Muscle layer of duodenum (tissue), 2 donors: ENCODE measurements around the gene ART4.

Source experiments
- H3K27ac ChIP-seq: one replicate; pipeline ENCODE4 v1.7.0; 2013; ENCODE audit warnings: mild to moderate bottlenecking, low read length
- H3K27me3 ChIP-seq: one replicate; pipeline ENCODE4 v1.7.0; 2013; ENCODE audit warnings: low read depth, mild to moderate bottlenecking, control low read depth, low read length
- H3K36me3 ChIP-seq, 2 donors: one replicate each; pipeline ENCODE4 v1.7.0; 2013; ENCODE audit warnings: low read length in 2 of 2, control low read depth in 1 of 2, mild to moderate bottlenecking in 1 of 2; ENCODE audit not compliant: insufficient read depth in 2 of 2, control insufficient read depth in 1 of 2
- H3K4me1 ChIP-seq, 2 donors: one replicate each; pipeline ENCODE4 v1.7.0; 2013; ENCODE audit warnings: low read length in 2 of 2, mild to moderate bottlenecking in 2 of 2, control low read depth in 1 of 2, moderate library complexity in 1 of 2; ENCODE audit not compliant: insufficient read depth in 2 of 2, control insufficient read depth in 1 of 2
- H3K4me3 ChIP-seq, 2 donors: one replicate each; pipeline ENCODE4 v1.7.0; 2013; ENCODE audit warnings: low read length in 2 of 2, low read depth in 1 of 2, mild to moderate bottlenecking in 1 of 2
- H3K9me3 ChIP-seq, 2 donors: one replicate each; pipeline ENCODE4 v1.7.0; 2013; ENCODE audit warnings: low read length in 2 of 2, control low read depth in 1 of 2, mild to moderate bottlenecking in 1 of 2; ENCODE audit not compliant: control insufficient read depth in 1 of 2
- donor health status: healthy.

The ART4 gene

GRCh38 chr12:14849661-14850060, 6.3 kb upstream of the ART4 start:
- Histone ChIP-seq H3K36me3 (no peaks in the 10 kb centered on the region), H3K4me3 (no peak overlapping the region), H3K27ac (no peak overlapping the region), H3K9me3 (no peaks in the 10 kb centered on the region), H3K27me3 (no peaks in the 10 kb centered on the region), H3K4me1 (peaks cover 0 to 5% of the 10 kb centered on the region in 2 donors)

GRCh38 chr12:14846876-14847580, 3.7 kb upstream of the ART4 start:
- H3K27ac ChIP-seq, result no peak overlapping the region

GRCh38 chr12:14846042-14846587, 2.8 kb upstream of the ART4 start:
- H3K9me3 ChIP-seq, result no peaks in the 10 kb centered on the region
- H3K36me3 ChIP-seq, result no peaks in the 10 kb centered on the region
- H3K4me1 ChIP-seq, result peaks cover 0 to 23% of the 10 kb centered on the region in 2 donors
- no peak overlapping the region for H3K4me3 ChIP-seq
- no peak overlapping the region for H3K27ac ChIP-seq
- no peaks in the 10 kb centered on the region for H3K27me3 ChIP-seq

More at GRCh38 chr12:14846876-14847580, 3.7 kb upstream of the ART4 start:
- H3K9me3 ChIP-seq, result no peaks in the 10 kb centered on the region
- H3K4me3 ChIP-seq, result no peak overlapping the region
- no peaks in the 10 kb centered on the region for H3K27me3 ChIP-seq
- H3K4me1 ChIP-seq, result peaks cover 0 to 17% of the 10 kb centered on the region in 2 donors
- H3K36me3 ChIP-seq, result no peaks in the 10 kb centered on the region

- no peak overlapping the region for H3K27ac ChIP-seq
- H3K4me3 ChIP-seq, result no peak overlapping the region
- H3K36me3 ChIP-seq, result no peaks in the 10 kb centered on the region
- no peaks in the 10 kb centered on the region for H3K9me3 ChIP-seq
- H3K4me1 ChIP-seq, result peaks cover 0 to 23% of the 10 kb centered on the region in 2 donors
- H3K27me3 ChIP-seq, result no peaks in the 10 kb centered on the region
Observed at GRCh38 chr12:14845350-14845750, 2.0 kb upstream of the ART4 start.

GRCh38 chr12:14844401-14844800, 1.1 kb upstream of the ART4 start:
- no peaks in the 10 kb centered on the region for H3K9me3 ChIP-seq
- no peak overlapping the region for H3K4me3 ChIP-seq
- no peaks in the 10 kb centered on the region for H3K27me3 ChIP-seq
- peaks cover 0 to 23% of the 10 kb centered on the region in 2 donors for H3K4me1 ChIP-seq
- no peak overlapping the region for H3K27ac ChIP-seq
- no peaks in the 10 kb centered on the region for H3K36me3 ChIP-seq

GRCh38 chr12:14842315-14842714, 1.0 kb downstream of the ART4 start:
- peaks cover 0 to 23% of the 10 kb centered on the region in 2 donors for H3K4me1 ChIP-seq
- no peak overlapping the region for H3K4me3 ChIP-seq
- H3K36me3 ChIP-seq, result no peaks in the 10 kb centered on the region
- H3K9me3 ChIP-seq, result no peaks in the 10 kb centered on the region
- H3K27ac ChIP-seq, result peak overlapping the region; percentile 16
- H3K27me3 ChIP-seq, result no peaks in the 10 kb centered on the region

GRCh38 chr12:14841761-14842160, 1.6 kb downstream of the ART4 start:
- Histone ChIP-seq H3K27ac (peak overlapping the region; percentile 21), H3K4me3 (no peak overlapping the region), H3K36me3 (no peaks in the 10 kb centered on the region), H3K4me1 (peaks cover 0 to 23% of the 10 kb centered on the region in 2 donors), H3K9me3 (no peaks in the 10 kb centered on the region), H3K27me3 (no peaks in the 10 kb centered on the region)

- Histone ChIP-seq H3K4me1 (peaks cover 0 to 20% of the 10 kb centered on the region in 2 donors), H3K4me3 (no peak overlapping the region), H3K27ac (no peak overlapping the region)
Observed at GRCh38 chr12:14840616-14841015, 2.7 kb downstream of the ART4 start.

GRCh38 chr12:14839262-14839661, 4.1 kb downstream of the ART4 start:
- Histone ChIP-seq H3K9me3 (no peaks in the 10 kb centered on the region), H3K4me1 (peaks cover 0 to 23% of the 10 kb centered on the region in 2 donors), H3K27me3 (no peaks in the 10 kb centered on the region), H3K4me3 (no peak overlapping the region), H3K36me3 (peaks cover 0 to 4% of the 10 kb centered on the region in 2 donors), H3K27ac (no peak overlapping the region)

More at GRCh38 chr12:14840616-14841015, 2.7 kb downstream of the ART4 start:
- H3K27me3 ChIP-seq, result no peaks in the 10 kb centered on the region
- H3K36me3 ChIP-seq, result peaks cover 0 to 4% of the 10 kb centered on the region in 2 donors
- no peaks in the 10 kb centered on the region for H3K9me3 ChIP-seq

GRCh38 chr12:14836336-14837210, 6.8 kb downstream of the ART4 start:
- Histone ChIP-seq H3K4me3 (no peak overlapping the region), H3K27ac (no peak overlapping the region), H3K27me3 (no peaks in the 10 kb centered on the region), H3K36me3 (peaks cover 0 to 4% of the 10 kb centered on the region in 2 donors), H3K4me1 (peaks cover 0 to 7% of the 10 kb centered on the region in 2 donors), H3K9me3 (no peaks in the 10 kb centered on the region)

GRCh38 chr12:14834509-14834908, 8.8 kb downstream of the ART4 start:
- Histone ChIP-seq H3K4me3 (no peak overlapping the region), H3K4me1 (peaks cover 0 to 5% of the 10 kb centered on the region in 2 donors), H3K27me3 (no peaks in the 10 kb centered on the region), H3K27ac (no peak overlapping the region), H3K9me3 (no peaks in the 10 kb centered on the region), H3K36me3 (peaks cover 0 to 4% of the 10 kb centered on the region in 2 donors)
